OCI-LY7 (cell line): ENCODE results near the gene TNFAIP8L3. TPM values are rescaled to one million over a fixed set of nuclear protein-coding genes. Genes with fewer than 3 reads are reported as not detected.

ENCODE experiments used
- BruUV-seq: library from RNA; stranded (reverse); fragments of 400-500 nt; replicated peaks from 2 replicates; lab custom pipeline; 2021; lab: Mats Ljungman, UMichigan
- CTCF ChIA-PET: fragments of 300-600 bp; sonication (Branson Sonifier 250); formaldehyde crosslinking; loops from one replicate; lab custom pipeline; 2022; ENCODE audit warnings: antibody characterized with exemption; ENCODE audit not compliant: unreplicated experiment; lab: Charles Lee
- POLR2A ChIA-PET: fragments of 300-600 bp; sonication (Branson Sonifier 250); formaldehyde crosslinking; loops from one replicate; lab custom pipeline; 2022; ENCODE audit warnings: antibody characterized with exemption; lab: Charles Lee
- DNase-seq: peaks from one replicate; pipeline ENCODE4 v3.0.0-alpha.2; 2015; ENCODE audit warnings: low spot score
- H2AFZ ChIP-seq: fragments of 200-600 bp; sonication (generic), shearing (Covaris generic); 2 replicates; pipeline ENCODE4 v1.6.1; 2014; ENCODE audit warnings: mild to moderate bottlenecking, antibody characterized with exemption, low read length, moderate library complexity
- H3K27ac ChIP-seq: fragments of 200-600 bp; sonication (generic); 2 replicates; pipeline ENCODE4 v1.5.1; 2014; ENCODE audit warnings: mixed run types, low read depth, mild to moderate bottlenecking, moderate library complexity, low read length, inconsistent platforms; ENCODE audit not compliant: poor library complexity, severe bottlenecking
- H3K36me3 ChIP-seq: fragments of 200-600 bp; sonication (generic); 2 replicates; pipeline ENCODE4 v1.6.1; 2014; ENCODE audit warnings: mild to moderate bottlenecking, antibody characterized with exemption, low read length, moderate library complexity, mixed read lengths; ENCODE audit not compliant: insufficient read depth
- H3K4me1 ChIP-seq: fragments of 200-600 bp; sonication (generic); 2 replicates; pipeline ENCODE4 v1.5.1; 2014; ENCODE audit warnings: mild to moderate bottlenecking, low read length; ENCODE audit not compliant: insufficient read depth, poor library complexity, severe bottlenecking
- H3K4me2 ChIP-seq: fragments of 200-600 bp; sonication (generic); 2 replicates; pipeline ENCODE4 v1.6.1; 2014; ENCODE audit warnings: mild to moderate bottlenecking, low read length
- H3K4me3 ChIP-seq: fragments of 200-600 bp; sonication (generic); 2 replicates; pipeline ENCODE4 v1.5.1; 2014; ENCODE audit warnings: mild to moderate bottlenecking, low read depth, low read length; ENCODE audit not compliant: poor library complexity, severe bottlenecking
- H3K79me2 ChIP-seq: fragments of 200-600 bp; sonication (generic); 2 replicates; pipeline ENCODE4 v1.6.1; 2016; ENCODE audit warnings: low read depth, mild to moderate bottlenecking, low read length, moderate library complexity, mixed read lengths; ENCODE audit not compliant: insufficient read depth
- H3K9me2 ChIP-seq: fragments of 200-600 bp; sonication (generic); 2 replicates; pipeline ENCODE4 v1.6.1; 2016; ENCODE audit warnings: mild to moderate bottlenecking, low read length, mixed read lengths; ENCODE audit not compliant: insufficient read depth
- H3K9me3 ChIP-seq: fragments of 200-600 bp; sonication (generic); 2 replicates; pipeline ENCODE4 v1.6.1; 2014; ENCODE audit warnings: mild to moderate bottlenecking, mixed run types, low read length, mixed read lengths
- H4K20me1 ChIP-seq: fragments of 200-600 bp; sonication (generic); 2 replicates; pipeline ENCODE4 v1.6.1; 2014; ENCODE audit warnings: mild to moderate bottlenecking, antibody characterized with exemption, low read length, moderate library complexity, mixed read lengths; ENCODE audit not compliant: insufficient read depth
- EZH2phosphoT487 ChIP-seq: fragments of 200-600 bp; sonication (generic); IDR thresholded peaks from 2 replicates; pipeline ENCODE4 v1.6.1; 2018; ENCODE audit warnings: low read depth, borderline replicate concordance, mild to moderate bottlenecking, mixed run types, antibody characterized with exemption, low read length, moderate library complexity, mixed read lengths
- intact Hi-C: fragments of 100-400 bp; cut with micrococcal nuclease; formaldehyde crosslinking; loops from one replicate; pipeline ENCODE4 v1.10.0; 2022; ENCODE audit not compliant: unreplicated experiment
- total RNA-seq, 2 experiments: library from RNA; depleted of rRNA in 1 of 2; stranded (reverse); fragments of >200 nt in 1 of 2; shearing (Covaris generic) in 1 of 2; gene quantifications; 2 replicates each; pipeline ENCODE4 v1.2.3, GENCODE V29; 2014 to 2022
- TF ChIP-seq, protein P1 (sequence below): fragments of 200-600 bp; sonication (generic); conservative IDR thresholded peaks from 2 replicates; pipeline ENCODE4 v1.5.1; 2014; ENCODE audit warnings: mild to moderate bottlenecking, antibody characterized with exemption, low read length, moderate library complexity, mixed read lengths

TNFAIP8L3 gene
- total RNA-seq, 2 experiments from 2014 or later, result not detected

- intact Hi-C loops, result no loop called here
- no peaks in the 10 kb centered on the region for H3K9me3 ChIP-seq
- H4K20me1 ChIP-seq, result no peaks in the 10 kb centered on the region
- TF ChIP-seq EZH2phosphoT487, result no peak
- TF ChIP-seq, protein P1, sequence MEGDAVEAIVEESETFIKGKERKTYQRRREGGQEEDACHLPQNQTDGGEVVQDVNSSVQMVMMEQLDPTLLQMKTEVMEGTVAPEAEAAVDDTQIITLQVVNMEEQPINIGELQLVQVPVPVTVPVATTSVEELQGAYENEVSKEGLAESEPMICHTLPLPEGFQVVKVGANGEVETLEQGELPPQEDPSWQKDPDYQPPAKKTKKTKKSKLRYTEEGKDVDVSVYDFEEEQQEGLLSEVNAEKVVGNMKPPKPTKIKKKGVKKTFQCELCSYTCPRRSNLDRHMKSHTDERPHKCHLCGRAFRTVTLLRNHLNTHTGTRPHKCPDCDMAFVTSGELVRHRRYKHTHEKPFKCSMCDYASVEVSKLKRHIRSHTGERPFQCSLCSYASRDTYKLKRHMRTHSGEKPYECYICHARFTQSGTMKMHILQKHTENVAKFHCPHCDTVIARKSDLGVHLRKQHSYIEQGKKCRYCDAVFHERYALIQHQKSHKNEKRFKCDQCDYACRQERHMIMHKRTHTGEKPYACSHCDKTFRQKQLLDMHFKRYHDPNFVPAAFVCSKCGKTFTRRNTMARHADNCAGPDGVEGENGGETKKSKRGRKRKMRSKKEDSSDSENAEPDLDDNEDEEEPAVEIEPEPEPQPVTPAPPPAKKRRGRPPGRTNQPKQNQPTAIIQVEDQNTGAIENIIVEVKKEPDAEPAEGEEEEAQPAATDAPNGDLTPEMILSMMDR, result no peak
- H3K4me2 ChIP-seq, result no peak overlapping the region
- no peaks in the 10 kb centered on the region for H3K9me2 ChIP-seq
- CTCF ChIA-PET, result no interaction called here
- H3K36me3 ChIP-seq, result no peaks in the 10 kb centered on the region
- no peaks in the 10 kb centered on the region for H3K4me1 ChIP-seq
- POLR2A ChIA-PET, result interaction anchor here (0.7 to 1.1 kb wide), 2 partner anchors 10 to 495 kb away, joined by 3 read pairs; no protein-coding TSS in a partner anchor
- no peaks in the 10 kb centered on the region for H3K79me2 ChIP-seq
- H2AFZ ChIP-seq, result no peak overlapping the region
- H3K27ac ChIP-seq, result no peak overlapping the region
- BruUV-seq, result no TSS peak
- no peak overlapping the region for H3K4me3 ChIP-seq
- DNase-seq, result no peak
Measured at GRCh38 chr15:51087513-51087912, 7.2 kb downstream of the TNFAIP8L3 start.

DNA sequence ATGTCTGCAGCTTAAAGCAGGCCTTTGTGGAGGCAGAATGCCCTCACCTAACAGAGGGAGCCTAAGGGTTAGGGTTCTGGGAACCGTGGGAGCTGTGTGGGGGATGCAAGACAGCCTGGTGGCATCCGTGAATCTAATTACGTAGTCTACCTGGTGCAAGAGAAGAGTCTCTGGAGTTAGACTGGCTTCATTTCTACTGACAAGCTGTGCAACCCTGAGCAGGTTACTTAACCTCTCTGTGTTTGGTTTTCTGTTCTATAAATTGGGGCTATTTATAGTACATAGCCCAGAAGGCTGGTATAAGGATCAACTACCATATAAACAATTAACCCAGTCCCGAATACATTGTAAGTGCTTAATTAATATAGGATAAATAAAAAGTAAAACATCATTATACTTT, 8.3 kb downstream of the TNFAIP8L3 start:
- ChIA-PET CTCF (no interaction called here), POLR2A (interaction anchor here (1.1 kb wide), 1 partner anchor 9 kb away, joined by 3 read pairs; no protein-coding TSS in a partner anchor)
- no peak overlapping the region for H3K4me2 ChIP-seq
- no peaks in the 10 kb centered on the region for H3K9me3 ChIP-seq
- no peaks in the 10 kb centered on the region for H3K36me3 ChIP-seq
- no peak overlapping the region for H2AFZ ChIP-seq
- H4K20me1 ChIP-seq, result no peaks in the 10 kb centered on the region
- DNase-seq, result no peak
- H3K4me3 ChIP-seq, result no peak overlapping the region
- H3K27ac ChIP-seq, result no peak overlapping the region
- no TSS peak for BruUV-seq
- H3K4me1 ChIP-seq, result no peaks in the 10 kb centered on the region
- no peaks in the 10 kb centered on the region for H3K9me2 ChIP-seq
- intact Hi-C loops, result no loop called here
- H3K79me2 ChIP-seq, result no peaks in the 10 kb centered on the region
- TF ChIP-seq EZH2phosphoT487, result no peak
- TF ChIP-seq, protein P1, result no peak

DNA sequence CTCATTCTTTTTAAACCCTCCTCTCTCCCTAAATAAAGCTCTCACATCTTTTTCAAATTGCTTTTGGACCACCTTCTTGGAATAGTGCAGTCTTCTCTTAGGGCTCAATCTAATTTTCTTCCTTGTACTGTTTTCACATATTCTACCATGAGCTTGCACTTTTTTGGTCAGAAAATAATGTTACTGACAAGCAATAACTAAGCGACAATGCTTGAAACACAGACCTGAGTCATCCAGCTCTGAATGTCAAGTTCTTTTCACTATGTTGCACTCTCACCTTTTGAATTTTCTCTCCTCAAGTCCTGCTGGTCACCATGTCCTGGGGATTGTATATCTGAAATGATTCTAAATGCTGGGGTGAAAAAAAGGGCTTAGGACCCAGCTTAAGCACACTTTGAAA, 8.9 kb downstream of the TNFAIP8L3 start:
- no peak overlapping the region for H3K4me2 ChIP-seq
- BruUV-seq, result no TSS peak
- H3K36me3 ChIP-seq, result no peaks in the 10 kb centered on the region
- ChIA-PET POLR2A (interaction anchor here (0.7 to 0.9 kb wide), 2 partner anchors 11 to 22 kb away, joined by 3 read pairs; no protein-coding TSS in a partner anchor), CTCF (no interaction called here)
- H2AFZ ChIP-seq, result no peak overlapping the region
- no peak for TF ChIP-seq EZH2phosphoT487
- TF ChIP-seq, protein P1, result no peak
- intact Hi-C loops, result no loop called here
- no peaks in the 10 kb centered on the region for H3K79me2 ChIP-seq
- no peaks in the 10 kb centered on the region for H3K9me2 ChIP-seq
- no peak for DNase-seq
- no peaks in the 10 kb centered on the region for H4K20me1 ChIP-seq
- no peak overlapping the region for H3K27ac ChIP-seq
- H3K4me1 ChIP-seq, result peaks cover 3% of the 10 kb centered on the region
- H3K4me3 ChIP-seq, result no peak overlapping the region
- H3K9me3 ChIP-seq, result no peaks in the 10 kb centered on the region
